Testis (tissue), 2 donors: Measurements from ENCODE around the gene PRSS33.

Experiments used
- CTCF ChIP-seq, 3 experiments: fragments of 450-650 bp in 2 of 3; fragments of 200-600 bp in 1 of 3; sonication (generic) in 1 of 3; IDR thresholded peaks; one replicate each; pipeline ENCODE4 v1.5.1; 2016 to 2019; ENCODE audit warnings: antibody characterized with exemption in 3 of 3, mild to moderate bottlenecking in 2 of 3, moderate library complexity in 1 of 3
- POLR2A ChIP-seq: fragments of 450-650 bp; IDR thresholded peaks from one replicate; pipeline ENCODE4 v1.6.1; 2017; ENCODE audit warnings: antibody characterized with exemption, mild to moderate bottlenecking, moderate library complexity

GRCh38 chr16:2821487-2822157 lies 34.3 kb upstream of the PRSS33 start:
- no peak for TF ChIP-seq CTCF (IDR thresholded peaks at IDR 0.05)
- no peak for TF ChIP-seq POLR2A
